Tibial artery (tissue), 4 donors: ENCODE data around the gene SLC9A5.
A peak's percentile ranks its signal among the peaks of the same experiment; 100 is the strongest.

Experiments used
- DNase-seq, 2 donors: peaks; one replicate each; pipeline ENCODE4 v3.0.0-alpha.2; 2019
- H3K27ac ChIP-seq, 2 donors: fragments of 200-600 bp; sonication (generic) in 1 of 2; 1 replicate in 1 of 2; 2 replicates in 1 of 2; pipeline ENCODE4 v1.5.1; 2018 to 2019; ENCODE audit warnings: mild to moderate bottlenecking in 1 of 2
- H3K27me3 ChIP-seq, 2 donors: fragments of 200-600 bp; sonication (generic) in 1 of 2; one replicate each; pipeline versions ENCODE4 v1.5.1 to v1.6.0; 2016 to 2019
- H3K36me3 ChIP-seq, 3 donors: fragments of 200-600 bp; sonication (generic) in 2 of 3; one replicate each; pipeline ENCODE4 v1.5.1; 2016 to 2019; ENCODE audit warnings: mild to moderate bottlenecking in 2 of 3
- H3K4me1 ChIP-seq, 4 donors: fragments of 200-600 bp; sonication (generic) in 2 of 4; 1 replicate in 3 of 4; 2 replicates in 1 of 4; pipeline ENCODE4 v1.5.1; 2016 to 2019
- H3K4me3 ChIP-seq, 2 donors: fragments of 200-600 bp; sonication (generic) in 1 of 2; 1 replicate in 1 of 2; 2 replicates in 1 of 2; pipeline ENCODE4 v1.5.1; 2018 to 2019; ENCODE audit warnings: mild to moderate bottlenecking in 2 of 2
- H3K9me3 ChIP-seq, 3 donors: fragments of 200-600 bp; sonication (generic) in 1 of 3; one replicate each; pipeline ENCODE4 v1.5.1; 2016 to 2019
- CTCF ChIP-seq, 2 experiments: fragments of 200-600 bp in 1 of 2; fragments of 450-650 bp in 1 of 2; IDR thresholded peaks; one replicate each; pipeline ENCODE4 v1.5.1; 2017 to 2019; ENCODE audit warnings: antibody characterized with exemption in 2 of 2, mild to moderate bottlenecking in 1 of 2, moderate library complexity in 1 of 2
- intact Hi-C: fragments of 100-400 bp; cut with DNase I; formaldehyde crosslinking; loops from one replicate; pipeline ENCODE4 v1.15.0; 2023; ENCODE audit warnings: low total_unique reads

SLC9A5 gene

GRCh38 chr16:67280090-67281015 lies 31.6 kb downstream of the SLC9A5 start:
- Histone ChIP-seq H3K27ac (peak overlapping the region in 1 of 2 donors; percentile 32), H3K27me3 (no peaks in the 10 kb centered on the region), H3K4me1 (peaks cover 0 to 41% (median 25%) of the 10 kb centered on the region in 4 donors), H3K4me3 (no peak overlapping the region), H3K9me3 (no peaks in the 10 kb centered on the region), H3K36me3 (peaks cover 0 to 11% (median 0%) of the 10 kb centered on the region in 3 donors)
- no peak for DNase-seq
- intact Hi-C loops: no loop called here
- TF ChIP-seq CTCF (IDR thresholded peaks at IDR 0.05): no peak

DNA sequence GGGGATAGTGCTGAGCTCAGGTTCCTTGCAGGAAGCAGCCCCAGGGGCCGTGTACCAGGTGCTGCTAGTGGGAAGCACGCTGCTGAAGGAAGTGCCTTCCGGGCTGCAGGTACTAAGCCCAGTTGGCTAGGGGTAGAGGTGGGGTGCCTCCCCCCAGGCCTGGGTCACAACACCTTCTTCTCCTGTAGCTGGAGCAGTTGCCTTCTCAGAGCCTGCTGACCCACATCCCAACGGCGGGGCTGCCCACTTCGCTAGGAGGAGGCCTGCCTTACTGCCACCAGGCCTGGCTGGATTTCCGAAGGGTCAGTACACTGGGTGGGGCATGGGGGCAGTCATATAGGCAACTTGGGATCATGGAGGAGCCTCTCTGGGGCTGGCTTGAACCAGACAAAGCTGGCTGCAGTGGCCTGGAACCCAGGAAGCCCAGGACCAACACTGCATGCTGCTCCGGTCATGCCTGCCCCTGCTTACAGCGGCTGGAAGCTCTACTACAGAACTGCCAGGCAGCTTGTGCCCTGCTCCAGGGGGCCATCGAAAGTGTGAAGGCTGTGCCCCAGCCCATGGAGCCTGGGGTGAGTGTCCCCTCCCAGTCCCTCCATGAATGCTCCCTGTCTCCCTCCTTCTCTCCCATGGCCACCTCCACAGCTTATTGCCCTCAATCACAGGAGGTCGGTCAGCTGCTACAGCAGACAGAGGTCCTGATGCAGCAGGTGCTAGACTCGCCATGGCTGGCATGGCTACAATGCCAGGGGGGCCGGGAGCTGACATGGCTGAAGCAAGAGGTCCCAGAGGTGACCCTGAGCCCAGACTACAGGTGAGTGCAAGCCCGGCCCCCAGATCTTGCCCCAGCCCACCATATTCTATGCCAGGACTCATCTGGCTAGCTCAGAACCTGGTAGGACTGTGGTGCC lies 33.0 kb downstream of the SLC9A5 start:
- no peak overlapping the region for H3K4me3 ChIP-seq
- peaks cover 0 to 25% (median 0%) of the 10 kb centered on the region in 3 donors for H3K36me3 ChIP-seq
- no peak for TF ChIP-seq CTCF (IDR thresholded peaks at IDR 0.05)
- no peak overlapping the region for H3K27ac ChIP-seq
- peaks cover 0 to 41% (median 22%) of the 10 kb centered on the region in 4 donors for H3K4me1 ChIP-seq
- no peaks in the 10 kb centered on the region for H3K27me3 ChIP-seq
- intact Hi-C loops: no loop called here
- H3K9me3 ChIP-seq: no peaks in the 10 kb centered on the region
- no peak for DNase-seq

DNA sequence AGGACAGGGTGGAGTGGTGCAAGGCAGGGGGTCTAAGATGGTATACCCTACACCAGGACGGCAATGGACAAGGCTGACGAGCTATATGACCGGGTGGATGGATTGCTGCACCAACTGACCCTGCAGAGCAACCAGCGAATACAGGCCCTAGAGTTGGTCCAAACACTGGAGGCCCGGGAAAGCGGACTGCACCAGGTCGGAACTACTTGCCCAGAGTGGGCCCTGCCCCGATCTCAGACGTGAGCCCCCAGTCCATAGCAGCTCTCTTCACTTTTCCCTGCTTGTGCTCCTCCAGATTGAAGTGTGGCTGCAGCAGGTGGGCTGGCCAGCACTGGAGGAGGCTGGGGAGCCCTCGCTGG lies 33.6 kb downstream of the SLC9A5 start:
- no peaks in the 10 kb centered on the region for H3K27me3 ChIP-seq
- no peak overlapping the region for H3K27ac ChIP-seq
- H3K4me1 ChIP-seq: peaks cover 0 to 35% (median 18%) of the 10 kb centered on the region in 4 donors
- H3K4me3 ChIP-seq: no peak overlapping the region
- TF ChIP-seq CTCF (IDR thresholded peaks at IDR 0.05): no peak
- no peak for DNase-seq
- peaks cover 0 to 31% (median 0%) of the 10 kb centered on the region in 3 donors for H3K36me3 ChIP-seq
- no peaks in the 10 kb centered on the region for H3K9me3 ChIP-seq
- intact Hi-C loops: no loop called here

GRCh38 chr16:67283039-67283825 lies 34.5 kb downstream of the SLC9A5 start:
- Histone ChIP-seq H3K27me3 (no peaks in the 10 kb centered on the region), H3K27ac (no peak overlapping the region), H3K36me3 (peaks cover 0 to 39% (median 0%) of the 10 kb centered on the region in 3 donors), H3K9me3 (no peaks in the 10 kb centered on the region), H3K4me3 (no peak overlapping the region), H3K4me1 (peaks cover 0 to 27% (median 14%) of the 10 kb centered on the region in 4 donors)
- TF ChIP-seq CTCF (IDR thresholded peaks at IDR 0.05): no peak
- intact Hi-C loops: no loop called here
- DNase-seq: no peak
